K562 (cell line): ENCODE measurements around the gene RAB6B. TPM values are rescaled to one million over a fixed set of nuclear protein-coding genes. Genes with fewer than 3 reads are reported as not detected.

ENCODE experiments used
- ATAC-seq: fragments of 200-7000 bp; cut with Tn5 transposase; 3 replicates; pipeline ENCODE4 v1.9.1; 2020; ENCODE audit warnings: moderate library complexity
- BruUV-seq: library from RNA; stranded (reverse); fragments of 400-500 nt; replicated peaks from 2 replicates; lab custom pipeline; 2021; lab: Mats Ljungman, UMichigan
- CTCF ChIA-PET: fragments of 300-600 bp; formaldehyde crosslinking; extraction: SDS; loops from one replicate; lab custom pipeline; 2021; ENCODE audit warnings: low intra/inter-chr PET ratio; lab: Yijun Ruan, JAX
- POLR2A ChIA-PET: fragments of 300-600, 350-650 bp; sonication (Branson Sonifier 250); formaldehyde crosslinking; extraction: SDS; loops from one replicate; lab custom pipeline; 2021; ENCODE audit warnings: antibody characterized with exemption, inconsistent platforms; lab: Yijun Ruan, JAX
- DNase-seq, 4 experiments: peaks; one replicate each; pipeline versions ENCODE4 v3.0.0 to v3.0.0-alpha.2; 2011 to 2018; ENCODE audit warnings: low spot score in 3 of 4, mixed read lengths in 3 of 4; ENCODE audit errors: extremely low read depth in 1 of 4
- FAIRE-seq: peaks from 2 replicates; lab custom pipeline; 2011; peaks lifted over from hg19 to GRCh38; lab: Jason Lieb, UNC
- H2AFZ ChIP-seq: 2 replicates; pipeline ENCODE4 v1.6.0; 2011; ENCODE audit warnings: low read depth, low read length, control low read depth, inconsistent platforms
- H3K27ac ChIP-seq: fragments of 200-600 bp; 3 replicates; pipeline ENCODE4 v1.8.0; 2011; ENCODE audit warnings: low read depth, mild to moderate bottlenecking, control low read depth, inconsistent platforms, low read length, moderate library complexity, mixed read lengths; ENCODE audit errors: extremely low read depth
- H3K27me3 ChIP-seq, 2 experiments: fragments of 300-600 bp in 1 of 2; 2 replicates in 1 of 2; 3 replicates in 1 of 2; pipeline versions ENCODE4 v1.6.0 to v1.8.0; 2011; ENCODE audit warnings: inconsistent platforms in 2 of 2, low read length in 2 of 2, mild to moderate bottlenecking in 1 of 2, mixed read lengths in 1 of 2, moderate library complexity in 1 of 2; ENCODE audit not compliant: control insufficient read depth in 2 of 2, insufficient read depth in 2 of 2
- H3K36me3 ChIP-seq: fragments of 300-600 bp; 3 replicates; pipeline ENCODE4 v1.8.0; 2011; ENCODE audit warnings: mild to moderate bottlenecking, low read length, inconsistent platforms; ENCODE audit not compliant: control insufficient read depth, insufficient read depth
- H3K4me1 ChIP-seq, 2 experiments: fragments of 200-600 bp in 1 of 2; replicated peaks in 1 of 2; 2 replicates in 1 of 2; 3 replicates in 1 of 2; pipeline versions ENCODE4 v1.5.1 to v1.8.0; 2011; ENCODE audit warnings: inconsistent platforms in 2 of 2, low read length in 2 of 2, mild to moderate bottlenecking in 1 of 2, mixed read lengths in 1 of 2, moderate library complexity in 1 of 2; ENCODE audit not compliant: control insufficient read depth in 2 of 2, insufficient read depth in 2 of 2
- H3K4me2 ChIP-seq: 2 replicates; pipeline ENCODE4 v1.6.1; 2011; ENCODE audit warnings: low read length, control low read depth, inconsistent platforms, mixed read lengths; ENCODE audit not compliant: insufficient read depth
- H3K4me3 ChIP-seq: fragments of 200-600 bp; sonication (generic), shearing (Covaris generic); 2 replicates; pipeline ENCODE4 v1.5.1; 2016; ENCODE audit warnings: control low read depth, inconsistent platforms
- H3K79me2 ChIP-seq: fragments of 200-600 bp; 3 replicates; pipeline ENCODE4 v1.8.0; 2011; ENCODE audit warnings: low read length, inconsistent platforms; ENCODE audit not compliant: control insufficient read depth, insufficient read depth
- H3K9ac ChIP-seq, 2 experiments: 2 replicates each; pipeline versions ENCODE4 v1.6.0 to v1.6.1; 2011; ENCODE audit warnings: low read depth in 2 of 2, low read length in 2 of 2, control low read depth in 1 of 2, inconsistent platforms in 1 of 2, mild to moderate bottlenecking in 1 of 2, mixed read lengths in 1 of 2; ENCODE audit not compliant: insufficient read depth in 1 of 2
- H3K9me1 ChIP-seq: one replicate; pipeline ENCODE4 v1.6.0; 2011; ENCODE audit warnings: inconsistent platforms, mild to moderate bottlenecking, low read length, moderate library complexity; ENCODE audit not compliant: control insufficient read depth, insufficient read depth
- H3K9me3 ChIP-seq: replicated peaks from 2 replicates; pipeline ENCODE4 v1.5.1; 2011; ENCODE audit warnings: low read depth, low read length, inconsistent platforms; ENCODE audit not compliant: control insufficient read depth, insufficient read depth
- H4K20me1 ChIP-seq: replicated peaks from 2 replicates; pipeline ENCODE4 v1.6.1; 2011; ENCODE audit warnings: low read length, inconsistent platforms, mixed read lengths; ENCODE audit not compliant: control insufficient read depth, insufficient read depth
- BCOR ChIP-seq: fragments of 450-650 bp; IDR thresholded peaks from 2 replicates; pipeline ENCODE4 v1.6.1; 2016
- CC2D1A ChIP-seq: fragments of 450-650 bp; IDR thresholded peaks from 2 replicates; pipeline ENCODE4 v1.6.1; 2017; ENCODE audit warnings: mild to moderate bottlenecking
- CREBBP ChIP-seq: IDR thresholded peaks from one replicate; pipeline ENCODE4 v1.6.1; 2012; ENCODE audit warnings: low read depth, mild to moderate bottlenecking, control low read depth, inconsistent platforms, low read length
- EHMT2 ChIP-seq: fragments of 450-650 bp; IDR thresholded peaks from 2 replicates; pipeline ENCODE4 v1.6.1; 2018; ENCODE audit warnings: antibody characterized with exemption
- JUNB ChIP-seq: fragments of 450-650 bp; formaldehyde crosslinking; conservative IDR thresholded peaks from 2 replicates; pipeline ENCODE4 v1.4.0; 2020; ENCODE audit warnings: mild to moderate bottlenecking
- KLF16 ChIP-seq: IDR thresholded peaks from 2 replicates; pipeline ENCODE4 v1.6.1; 2016; ENCODE audit warnings: antibody characterized with exemption
- NFIX ChIP-seq: fragments of 250-450 bp; sonication (Bioruptor Pico); IDR thresholded peaks from 2 replicates; pipeline ENCODE4 v1.4.0; 2020; ENCODE audit warnings: low read depth, mild to moderate bottlenecking, moderate library complexity
- NFRKB ChIP-seq: fragments of 450-650 bp; IDR thresholded peaks from 2 replicates; pipeline ENCODE4 v1.6.1; 2016; ENCODE audit warnings: low read depth
- PHF21A ChIP-seq: fragments of 450-650 bp; IDR thresholded peaks from 2 replicates; pipeline ENCODE4 v1.6.1; 2017; ENCODE audit warnings: low read depth, borderline replicate concordance
- SMARCA4 ChIP-seq: fragments of 450-650 bp; IDR thresholded peaks from 2 replicates; pipeline ENCODE4 v1.6.1; 2016
- TEAD4 ChIP-seq, 2 experiments: sonication (generic) in 1 of 2; formaldehyde crosslinking in 1 of 2; IDR thresholded peaks; 2 replicates each; pipeline versions ENCODE4 v1.6.1 to v1.8.0; 2012 to 2022; ENCODE audit warnings: borderline replicate concordance in 1 of 2, inconsistent platforms in 1 of 2, low read length in 1 of 2, mild to moderate bottlenecking in 1 of 2, missing genetic modification reagents in 1 of 2
- WGBS: fragments of 100-300 bp; shearing (Covaris generic); methylation state at CpG from one replicate; pipeline ENCODE4 v1.1.6; 2016; ENCODE audit warnings: low coverage, mixed read lengths; ENCODE audit not compliant: insufficient coverage; ENCODE audit errors: missing lambda C conversion rate; 5-methylcytosine and 5-hydroxymethylcytosine counted together
- in situ Hi-C: fragments of 300-500 bp; cut with MboI; formaldehyde crosslinking; loops from 4 replicates; pipeline ENCODE4 v1.15.0; 2018; ENCODE audit warnings: inconsistent platforms, mixed read lengths
- intact Hi-C: fragments of 100-400 bp; cut with micrococcal nuclease; formaldehyde crosslinking; loops from 2 replicates; pipeline ENCODE4 v1.14.2; 2022
- polyA plus RNA-seq, 8 experiments: library from polyadenylated mRNA; depleted of rRNA in 4 of 8; stranded (reverse) in 5 of 8; unstranded in 3 of 8; fragments of >200 nt; fragmentation: Nextera tagmentation in 2 of 8; fragmentation: Illumina TruSeq in 1 of 8; extraction: Ambion mirVana in 2 of 8; extraction: Trizol in 1 of 8; gene quantifications; 2 replicates each; pipeline versions ENCODE4 v1.2.1 to v1.2.3, GENCODE V29; 2011 to 2014; ENCODE audit warnings: inconsistent platforms in 1 of 8, missing spikeins in 1 of 8
- total RNA-seq, 7 experiments: library from RNA; depleted of rRNA in 6 of 7; stranded (reverse); fragments of >200 nt in 6 of 7; fragmentation: Illumina TruSeq in 2 of 7; extraction: Trizol in 2 of 7; gene quantifications; 2 replicates each; pipeline versions ENCODE4 v1.2.1 to v1.2.3, GENCODE V29; 2011 to 2021; ENCODE audit warnings: low replicate concordance in 1 of 7
- TF ChIP-seq, protein P1 (sequence below), 2 experiments: fragments of 450-650 bp; formaldehyde crosslinking in 1 of 2; IDR thresholded peaks; 2 replicates each; pipeline versions ENCODE4 v1.4.0 to v1.6.1; 2014 to 2020; ENCODE audit warnings: mild to moderate bottlenecking in 2 of 2, borderline replicate concordance in 1 of 2, low read depth in 1 of 2
- TF ChIP-seq, protein P2 (sequence below): fragments of 450-650 bp; IDR thresholded peaks from 2 replicates; pipeline ENCODE4 v1.7.0; 2016; ENCODE audit warnings: borderline replicate concordance

Gene RAB6B
- total and polyA plus RNA-seq, 9 of the 15 experiments (the other 6 are each of a cell fraction or from before 2014, with no cell fraction given) = 0.60 to 18.1 (median 1.5) TPM

DNA sequence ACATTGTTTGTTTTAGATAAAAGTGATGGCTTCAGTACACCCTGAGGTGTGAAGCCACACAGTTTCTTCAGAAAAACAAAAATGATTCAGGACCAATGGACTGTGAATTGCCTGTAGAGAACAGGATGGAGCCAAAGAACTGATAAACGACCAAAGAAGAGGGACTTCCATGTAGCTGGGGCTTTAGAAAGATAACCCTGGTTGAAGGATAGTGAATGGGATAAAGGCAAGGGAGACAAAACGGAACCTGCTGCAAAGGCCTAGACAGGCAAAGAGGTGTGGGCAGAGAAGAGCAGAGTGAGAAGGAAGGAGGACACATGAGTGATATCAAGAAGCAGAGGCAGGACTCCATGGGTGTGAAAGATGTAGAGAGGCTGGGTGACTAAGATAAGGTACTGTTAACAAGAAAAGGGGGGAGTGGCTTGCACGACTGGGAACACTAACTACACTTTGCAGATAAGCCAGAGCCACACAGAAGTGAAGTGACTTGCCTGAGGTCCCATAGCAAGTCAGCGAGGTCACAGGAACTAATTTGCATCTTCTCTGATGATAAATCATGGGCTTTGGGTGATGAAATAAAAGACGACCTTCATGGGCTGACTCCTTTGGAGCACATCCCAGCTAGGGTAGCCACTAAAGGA lies 44.3 kb downstream of the RAB6B start:
- ATAC-seq (peak; percentile 90), DNase-seq (peak; percentile 76 to 92 (median 84)), FAIRE-seq (peak; percentile 98)
- H3K4me1 ChIP-seq = peaks cover 14 to 62% of the 10 kb centered on the region in 2 experiments; a peak in 3 of 5 replicates
- H3K36me3 ChIP-seq = no peaks in the 10 kb centered on the region
- H3K9me1 ChIP-seq = no peaks in the 10 kb centered on the region
- intact Hi-C loops (loop anchor here (2.0 kb wide), 1 partner anchor 41 kb away; no protein-coding TSS in a partner anchor), in situ Hi-C loops (no loop called here)
- H3K9ac ChIP-seq = peak overlapping the region in 1 of 2 experiments; percentile 35; a peak in 1 of 4 replicates
- no TSS peak for BruUV-seq
- CTCF ChIA-PET = no interaction called here
- H3K27me3 ChIP-seq = no peaks in the 10 kb centered on the region
- H3K4me3 ChIP-seq = no peak overlapping the region
- 0% methylated on average over 4 of the region's 5 CpGs for WGBS
- H3K9me3 ChIP-seq = no peaks in the 10 kb centered on the region
- POLR2A ChIA-PET = interaction anchor here (1.4 to 1.7 kb wide), 2 partner anchors 18 to 46 kb away, joined by 3 to 4 read pairs; no protein-coding TSS in a partner anchor
- 0 out of 2 replicates have a peak overlapping the region, but pooled peaks have one; percentile 19 for H2AFZ ChIP-seq
- peak overlapping the region; percentile 54 for H3K4me2 ChIP-seq
- no peaks in the 10 kb centered on the region for H4K20me1 ChIP-seq
- H3K79me2 ChIP-seq = no peaks in the 10 kb centered on the region; the same call in 2 of the 3 replicates
- H3K27ac ChIP-seq = peak overlapping the region; percentile 81
- TF ChIP-seq EHMT2 = peak; percentile 83
- TF ChIP-seq, protein P1, sequence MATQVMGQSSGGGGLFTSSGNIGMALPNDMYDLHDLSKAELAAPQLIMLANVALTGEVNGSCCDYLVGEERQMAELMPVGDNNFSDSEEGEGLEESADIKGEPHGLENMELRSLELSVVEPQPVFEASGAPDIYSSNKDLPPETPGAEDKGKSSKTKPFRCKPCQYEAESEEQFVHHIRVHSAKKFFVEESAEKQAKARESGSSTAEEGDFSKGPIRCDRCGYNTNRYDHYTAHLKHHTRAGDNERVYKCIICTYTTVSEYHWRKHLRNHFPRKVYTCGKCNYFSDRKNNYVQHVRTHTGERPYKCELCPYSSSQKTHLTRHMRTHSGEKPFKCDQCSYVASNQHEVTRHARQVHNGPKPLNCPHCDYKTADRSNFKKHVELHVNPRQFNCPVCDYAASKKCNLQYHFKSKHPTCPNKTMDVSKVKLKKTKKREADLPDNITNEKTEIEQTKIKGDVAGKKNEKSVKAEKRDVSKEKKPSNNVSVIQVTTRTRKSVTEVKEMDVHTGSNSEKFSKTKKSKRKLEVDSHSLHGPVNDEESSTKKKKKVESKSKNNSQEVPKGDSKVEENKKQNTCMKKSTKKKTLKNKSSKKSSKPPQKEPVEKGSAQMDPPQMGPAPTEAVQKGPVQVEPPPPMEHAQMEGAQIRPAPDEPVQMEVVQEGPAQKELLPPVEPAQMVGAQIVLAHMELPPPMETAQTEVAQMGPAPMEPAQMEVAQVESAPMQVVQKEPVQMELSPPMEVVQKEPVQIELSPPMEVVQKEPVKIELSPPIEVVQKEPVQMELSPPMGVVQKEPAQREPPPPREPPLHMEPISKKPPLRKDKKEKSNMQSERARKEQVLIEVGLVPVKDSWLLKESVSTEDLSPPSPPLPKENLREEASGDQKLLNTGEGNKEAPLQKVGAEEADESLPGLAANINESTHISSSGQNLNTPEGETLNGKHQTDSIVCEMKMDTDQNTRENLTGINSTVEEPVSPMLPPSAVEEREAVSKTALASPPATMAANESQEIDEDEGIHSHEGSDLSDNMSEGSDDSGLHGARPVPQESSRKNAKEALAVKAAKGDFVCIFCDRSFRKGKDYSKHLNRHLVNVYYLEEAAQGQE (IDR thresholded peaks at IDR 0.05; ENCODE audit: borderline replicate concordance) = no peak
- TF ChIP-seq, protein P1 (CRISPR knock-in tag; IDR thresholded peaks at IDR 0.05; ENCODE audit: low read depth) = no peak
- TF ChIP-seq BCOR = peak; percentile 75
- no peak for TF ChIP-seq JUNB (CRISPR knock-in tag)
- TF ChIP-seq PHF21A = no peak
- TF ChIP-seq CREBBP = no peak
- TF ChIP-seq TEAD4 (IDR thresholded peaks at IDR 0.05; ENCODE audit: low read length) = peak; percentile 90
- TF ChIP-seq TEAD4 (CRISPR knock-in tag; IDR thresholded peaks at IDR 0.05; ENCODE audit: borderline replicate concordance) = no peak
- no peak for TF ChIP-seq NFIX
- peak; percentile 77; the same call in 1 of the 2 replicates for TF ChIP-seq CC2D1A
- peak; percentile 96 for TF ChIP-seq SMARCA4
- TF ChIP-seq, protein P2, sequence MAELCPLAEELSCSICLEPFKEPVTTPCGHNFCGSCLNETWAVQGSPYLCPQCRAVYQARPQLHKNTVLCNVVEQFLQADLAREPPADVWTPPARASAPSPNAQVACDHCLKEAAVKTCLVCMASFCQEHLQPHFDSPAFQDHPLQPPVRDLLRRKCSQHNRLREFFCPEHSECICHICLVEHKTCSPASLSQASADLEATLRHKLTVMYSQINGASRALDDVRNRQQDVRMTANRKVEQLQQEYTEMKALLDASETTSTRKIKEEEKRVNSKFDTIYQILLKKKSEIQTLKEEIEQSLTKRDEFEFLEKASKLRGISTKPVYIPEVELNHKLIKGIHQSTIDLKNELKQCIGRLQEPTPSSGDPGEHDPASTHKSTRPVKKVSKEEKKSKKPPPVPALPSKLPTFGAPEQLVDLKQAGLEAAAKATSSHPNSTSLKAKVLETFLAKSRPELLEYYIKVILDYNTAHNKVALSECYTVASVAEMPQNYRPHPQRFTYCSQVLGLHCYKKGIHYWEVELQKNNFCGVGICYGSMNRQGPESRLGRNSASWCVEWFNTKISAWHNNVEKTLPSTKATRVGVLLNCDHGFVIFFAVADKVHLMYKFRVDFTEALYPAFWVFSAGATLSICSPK = no peak
- TF ChIP-seq KLF16 = peak; percentile 66; the same call in 1 of the 2 replicates
- TF ChIP-seq NFRKB = 0 out of 2 replicates have a peak, but pooled peaks have one; percentile 36
